ENCODE measurements around the gene AOPEP.

DNA sequence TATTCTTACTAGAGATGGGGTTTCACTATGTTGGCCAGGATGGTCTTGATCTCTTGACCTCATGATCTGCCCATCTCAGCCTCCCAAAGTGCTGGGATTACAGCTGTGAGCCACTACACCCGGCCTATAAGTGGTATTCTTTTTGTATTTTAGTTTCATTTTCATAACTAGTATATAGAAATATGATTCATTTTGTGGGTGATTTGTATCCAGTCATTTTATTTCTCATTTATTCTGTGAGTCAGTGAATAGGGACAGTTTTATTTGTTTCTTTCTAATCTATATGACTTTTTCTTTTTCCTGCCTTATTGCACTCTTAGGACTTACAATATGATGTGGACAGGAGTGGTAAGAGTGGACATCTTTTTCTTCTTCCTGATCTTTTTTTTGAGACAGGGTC lies 112.9 kb downstream of the AOPEP start:
- TF ChIP-seq, protein P1, sequence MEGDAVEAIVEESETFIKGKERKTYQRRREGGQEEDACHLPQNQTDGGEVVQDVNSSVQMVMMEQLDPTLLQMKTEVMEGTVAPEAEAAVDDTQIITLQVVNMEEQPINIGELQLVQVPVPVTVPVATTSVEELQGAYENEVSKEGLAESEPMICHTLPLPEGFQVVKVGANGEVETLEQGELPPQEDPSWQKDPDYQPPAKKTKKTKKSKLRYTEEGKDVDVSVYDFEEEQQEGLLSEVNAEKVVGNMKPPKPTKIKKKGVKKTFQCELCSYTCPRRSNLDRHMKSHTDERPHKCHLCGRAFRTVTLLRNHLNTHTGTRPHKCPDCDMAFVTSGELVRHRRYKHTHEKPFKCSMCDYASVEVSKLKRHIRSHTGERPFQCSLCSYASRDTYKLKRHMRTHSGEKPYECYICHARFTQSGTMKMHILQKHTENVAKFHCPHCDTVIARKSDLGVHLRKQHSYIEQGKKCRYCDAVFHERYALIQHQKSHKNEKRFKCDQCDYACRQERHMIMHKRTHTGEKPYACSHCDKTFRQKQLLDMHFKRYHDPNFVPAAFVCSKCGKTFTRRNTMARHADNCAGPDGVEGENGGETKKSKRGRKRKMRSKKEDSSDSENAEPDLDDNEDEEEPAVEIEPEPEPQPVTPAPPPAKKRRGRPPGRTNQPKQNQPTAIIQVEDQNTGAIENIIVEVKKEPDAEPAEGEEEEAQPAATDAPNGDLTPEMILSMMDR (conservative IDR thresholded peaks at IDR 0.05) = no peak
- TF ChIP-seq ZFX (IDR thresholded peaks at IDR 0.05) = no peak
